Progenitor cell of endocrine pancreas (in vitro differentiated cells): ENCODE data around the gene SLC23A2. TPM values are rescaled to one million over a fixed set of nuclear protein-coding genes. Genes with fewer than 3 reads are reported as not detected.
"Not testable (repeated sequence)": the region's sequence is repeated elsewhere in the genome, so short reads cannot be mapped to it uniquely, and the experiment has no call there.

Source experiments
- DNase-seq: peaks from one replicate; pipeline ENCODE4 v3.0.0; 2021; ENCODE audit warnings: low spot score; ENCODE audit not compliant: unreplicated experiment
- H3K27ac Mint-ChIP-seq: 2 replicates; pipeline ENCODE4 v1.8.0; 2021; ENCODE audit warnings: mild to moderate bottlenecking, moderate library complexity, mixed read lengths
- H3K27me3 Mint-ChIP-seq: 2 replicates; pipeline ENCODE4 v1.8.0; 2021; ENCODE audit warnings: mixed read lengths
- H3K36me3 Mint-ChIP-seq: 2 replicates; pipeline ENCODE4 v1.8.0; 2022; ENCODE audit warnings: mixed read lengths; ENCODE audit not compliant: insufficient read depth
- H3K4me1 Mint-ChIP-seq: 2 replicates; pipeline ENCODE4 v1.8.0; 2021; ENCODE audit warnings: low read depth, mixed read lengths
- H3K4me3 Mint-ChIP-seq: 2 replicates; pipeline ENCODE4 v1.8.0; 2021; ENCODE audit warnings: low read depth, mild to moderate bottlenecking, moderate library complexity, mixed read lengths
- H3K9me3 Mint-ChIP-seq: 2 replicates; pipeline ENCODE4 v1.8.0; 2021; ENCODE audit warnings: low read depth, mixed read lengths
- total RNA-seq: library from RNA; stranded (reverse); gene quantifications from 2 replicates; pipeline ENCODE4 v1.2.1, GENCODE V29; 2021
- TF ChIP-seq, protein P1 (sequence below): fragments of 200-600 bp; sonication (generic); IDR thresholded peaks from one replicate; pipeline ENCODE4 v1.5.0; 2021; ENCODE audit warnings: antibody characterized with exemption, mild to moderate bottlenecking; ENCODE audit not compliant: unreplicated experiment

SLC23A2 gene
- total RNA-seq, 1 donor from 2014 or later: 23.6 TPM

- Mint-ChIP-seq H3K36me3 (no peaks in the 10 kb centered on the region), H3K27me3 (no peaks in the 10 kb centered on the region), H3K4me3 (no peak overlapping the region), H3K9me3 (no peaks in the 10 kb centered on the region), H3K27ac (no peak overlapping the region), H3K4me1 (no peaks in the 10 kb centered on the region)
- TF ChIP-seq, protein P1, sequence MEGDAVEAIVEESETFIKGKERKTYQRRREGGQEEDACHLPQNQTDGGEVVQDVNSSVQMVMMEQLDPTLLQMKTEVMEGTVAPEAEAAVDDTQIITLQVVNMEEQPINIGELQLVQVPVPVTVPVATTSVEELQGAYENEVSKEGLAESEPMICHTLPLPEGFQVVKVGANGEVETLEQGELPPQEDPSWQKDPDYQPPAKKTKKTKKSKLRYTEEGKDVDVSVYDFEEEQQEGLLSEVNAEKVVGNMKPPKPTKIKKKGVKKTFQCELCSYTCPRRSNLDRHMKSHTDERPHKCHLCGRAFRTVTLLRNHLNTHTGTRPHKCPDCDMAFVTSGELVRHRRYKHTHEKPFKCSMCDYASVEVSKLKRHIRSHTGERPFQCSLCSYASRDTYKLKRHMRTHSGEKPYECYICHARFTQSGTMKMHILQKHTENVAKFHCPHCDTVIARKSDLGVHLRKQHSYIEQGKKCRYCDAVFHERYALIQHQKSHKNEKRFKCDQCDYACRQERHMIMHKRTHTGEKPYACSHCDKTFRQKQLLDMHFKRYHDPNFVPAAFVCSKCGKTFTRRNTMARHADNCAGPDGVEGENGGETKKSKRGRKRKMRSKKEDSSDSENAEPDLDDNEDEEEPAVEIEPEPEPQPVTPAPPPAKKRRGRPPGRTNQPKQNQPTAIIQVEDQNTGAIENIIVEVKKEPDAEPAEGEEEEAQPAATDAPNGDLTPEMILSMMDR: no peak
- DNase-seq: no peak
Observed at GRCh38 chr20:5031206-5031557, 29.9 kb upstream of the SLC23A2 start.

GRCh38 chr20:5030348-5031205 lies 29.3 kb upstream of the SLC23A2 start:
- no peak overlapping the region for H3K27ac Mint-ChIP-seq
- H3K27me3 Mint-ChIP-seq: no peaks in the 10 kb centered on the region
- DNase-seq: no peak
- no peak overlapping the region for H3K4me3 Mint-ChIP-seq
- TF ChIP-seq, protein P1: no peak
- H3K4me1 Mint-ChIP-seq: no peaks in the 10 kb centered on the region
- no peaks in the 10 kb centered on the region for H3K36me3 Mint-ChIP-seq
- no peaks in the 10 kb centered on the region for H3K9me3 Mint-ChIP-seq

GRCh38 chr20:5028258-5029059 lies 27.1 kb upstream of the SLC23A2 start:
- DNase-seq, H3K27me3 Mint-ChIP-seq, H3K4me3 Mint-ChIP-seq, H3K4me1 Mint-ChIP-seq, H3K36me3 Mint-ChIP-seq, H3K9me3 Mint-ChIP-seq, H3K27ac Mint-ChIP-seq: not testable (repeated sequence)

GRCh38 chr20:5024982-5025381 lies 23.7 kb upstream of the SLC23A2 start:
- TF ChIP-seq, protein P1: no peak
- Mint-ChIP-seq H3K4me3 (no peak overlapping the region), H3K9me3 (no peaks in the 10 kb centered on the region), H3K4me1 (no peaks in the 10 kb centered on the region), H3K27me3 (no peaks in the 10 kb centered on the region), H3K27ac (no peak overlapping the region), H3K36me3 (no peaks in the 10 kb centered on the region)
- no peak for DNase-seq

DNA sequence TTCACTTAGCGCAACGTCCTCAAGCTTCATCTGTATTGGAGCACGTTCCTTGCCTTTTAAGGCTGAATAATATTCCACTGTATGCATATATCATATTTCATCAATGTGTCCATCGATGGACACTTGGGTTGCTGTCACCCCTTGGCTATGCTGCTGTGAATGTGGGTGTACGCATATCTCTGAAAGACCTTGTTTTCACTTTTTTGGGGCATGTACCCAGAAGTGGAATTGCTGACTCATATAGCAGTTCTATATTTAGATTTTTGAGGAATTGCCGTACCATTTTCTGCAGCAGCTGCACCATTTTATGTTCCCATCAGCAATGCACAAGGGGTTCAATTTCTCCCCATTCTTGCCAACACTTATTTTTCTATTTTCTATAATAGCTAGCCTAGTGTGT lies 22.8 kb upstream of the SLC23A2 start:
- no peaks in the 10 kb centered on the region for H3K36me3 Mint-ChIP-seq
- no peaks in the 10 kb centered on the region for H3K4me1 Mint-ChIP-seq
- DNase-seq: no peak
- H3K4me3 Mint-ChIP-seq: no peak overlapping the region
- no peak overlapping the region for H3K27ac Mint-ChIP-seq
- H3K27me3 Mint-ChIP-seq: no peaks in the 10 kb centered on the region
- TF ChIP-seq, protein P1: no peak
- no peaks in the 10 kb centered on the region for H3K9me3 Mint-ChIP-seq

GRCh38 chr20:5023171-5023570 lies 21.9 kb upstream of the SLC23A2 start:
- not testable (repeated sequence) for H3K4me3 Mint-ChIP-seq, H3K36me3 Mint-ChIP-seq, H3K4me1 Mint-ChIP-seq, H3K27me3 Mint-ChIP-seq, H3K9me3 Mint-ChIP-seq, DNase-seq, H3K27ac Mint-ChIP-seq
